Head of caudate nucleus (tissue), 42 donors: ENCODE measurements around the gene MSMP.

Experiments used
- DNase-seq, 42 donors: peaks; one replicate each; pipeline versions ENCODE4 v3.0.0 to v3.0.0-alpha.2; 2020 to 2021; ENCODE audit warnings: mixed read lengths in 7 of 42
- intact Hi-C: fragments of 100-400 bp; cut with DNase I; formaldehyde crosslinking; loops from one replicate; pipeline ENCODE4 v1.15.0; 2022

Gene MSMP

DNA sequence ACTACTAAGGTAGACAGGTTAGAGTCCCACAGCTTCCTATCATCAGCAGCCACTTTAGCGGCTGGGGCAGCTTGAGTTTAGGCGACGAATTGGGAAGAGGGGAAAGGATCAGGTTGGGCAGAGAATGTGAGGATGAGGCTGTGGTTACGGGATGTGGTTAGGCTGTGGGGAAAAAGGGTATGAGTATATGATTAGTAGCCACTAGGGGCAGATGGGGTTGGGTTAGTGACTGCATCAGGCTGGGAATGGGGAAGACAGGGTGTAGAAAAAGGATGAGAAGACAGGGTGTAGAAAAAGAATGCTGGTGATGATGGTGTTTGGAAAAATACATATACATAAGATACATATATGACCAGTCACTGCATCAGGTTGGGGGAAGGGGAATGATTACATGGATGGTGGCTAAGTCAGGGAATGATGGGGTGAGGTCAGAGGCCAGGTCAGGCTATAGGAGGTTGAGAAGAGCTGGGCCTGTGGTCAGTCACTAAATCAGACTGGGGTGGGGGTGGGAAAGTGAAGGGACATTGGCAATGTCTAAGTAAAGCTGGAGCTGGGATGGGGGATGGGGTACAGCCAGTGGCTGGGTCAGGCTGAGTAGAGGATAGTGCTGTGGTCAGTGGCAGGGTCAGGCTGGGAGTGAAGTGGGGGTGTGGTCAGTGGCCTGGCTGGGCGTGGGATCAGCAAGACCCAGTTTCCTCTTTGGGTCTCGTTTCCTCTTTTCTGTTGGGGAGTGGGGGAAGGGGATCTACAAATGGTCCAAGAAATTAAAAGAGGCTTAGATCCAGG is 24.2 kb downstream of the MSMP start:
- peak in 34 of 42 donors; percentile 16 to 68 (median 45) for DNase-seq
- intact Hi-C loops = loop anchor here (5.0 kb wide), 1 partner anchor 128 kb away; no protein-coding TSS in a partner anchor

DNA sequence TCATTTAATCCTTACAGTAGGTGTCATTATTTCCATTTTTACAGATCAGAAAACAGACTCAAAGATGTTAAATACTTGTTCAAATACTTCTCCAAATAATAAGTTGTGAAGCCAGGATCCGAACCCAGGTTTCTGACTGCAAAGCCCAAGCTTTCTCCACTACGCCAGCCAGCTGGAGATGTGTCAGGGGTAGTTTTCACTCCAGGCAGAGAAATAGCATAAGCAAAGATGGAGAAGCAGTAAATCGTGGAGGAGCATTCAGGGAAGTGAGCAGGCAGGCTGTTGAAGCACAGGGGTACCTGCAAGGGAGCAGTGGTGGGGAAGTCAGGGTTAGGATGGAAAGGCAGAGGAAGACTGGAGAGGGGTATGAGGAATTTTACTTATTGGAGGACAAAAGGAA is 25.0 kb downstream of the MSMP start:
- no peak for DNase-seq
- intact Hi-C loops = loop anchor here (5.0 kb wide), 1 partner anchor 127 kb away; no protein-coding TSS in a partner anchor

DNA sequence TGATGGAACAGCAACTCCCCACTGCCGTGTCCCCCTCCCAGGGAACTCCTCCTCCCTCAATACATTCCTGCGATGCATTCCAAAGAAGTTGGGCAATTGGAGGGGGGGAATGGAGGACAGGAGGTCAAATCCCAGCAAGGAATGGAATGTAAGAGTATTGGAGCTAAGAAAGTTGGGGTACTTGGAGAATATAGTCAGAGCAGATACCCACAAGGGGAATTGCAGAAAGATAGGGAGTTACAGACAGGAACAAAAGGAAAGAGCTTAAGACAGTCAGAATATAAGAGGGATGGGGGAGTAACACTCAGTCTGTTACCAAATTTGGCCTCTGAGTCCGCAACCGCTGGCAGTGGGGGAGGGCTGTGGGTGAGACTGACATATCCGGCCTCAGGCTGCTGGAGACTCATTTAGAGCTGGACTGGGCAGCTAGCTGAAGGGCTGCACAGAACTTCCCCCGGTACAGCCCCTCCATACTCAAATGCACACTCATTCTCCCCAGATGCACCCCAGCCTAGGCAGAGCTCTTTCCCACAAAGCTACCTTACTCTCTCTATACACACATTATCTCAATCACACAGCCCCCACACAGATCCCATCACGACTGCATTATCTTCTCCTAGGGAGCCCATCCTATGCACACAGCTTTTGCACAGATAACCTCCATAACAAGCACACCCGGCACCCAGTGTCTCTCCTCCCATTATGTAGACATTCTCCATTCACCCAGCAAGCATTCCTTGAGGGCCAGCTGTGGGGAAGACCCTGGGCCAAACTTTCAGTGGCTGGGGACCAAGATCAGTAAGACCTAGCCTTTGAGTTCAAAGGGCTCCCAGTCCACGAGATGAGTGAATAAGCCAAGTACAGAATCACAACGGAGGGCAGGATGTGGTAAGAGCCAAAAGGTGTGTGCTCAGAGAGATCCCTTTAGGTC is 25.8 kb downstream of the MSMP start:
- intact Hi-C loops = loop anchor here (5.0 kb wide), 1 partner anchor 126 kb away; no protein-coding TSS in a partner anchor
- DNase-seq = peak; percentile 27 to 81 (median 56)

DNA sequence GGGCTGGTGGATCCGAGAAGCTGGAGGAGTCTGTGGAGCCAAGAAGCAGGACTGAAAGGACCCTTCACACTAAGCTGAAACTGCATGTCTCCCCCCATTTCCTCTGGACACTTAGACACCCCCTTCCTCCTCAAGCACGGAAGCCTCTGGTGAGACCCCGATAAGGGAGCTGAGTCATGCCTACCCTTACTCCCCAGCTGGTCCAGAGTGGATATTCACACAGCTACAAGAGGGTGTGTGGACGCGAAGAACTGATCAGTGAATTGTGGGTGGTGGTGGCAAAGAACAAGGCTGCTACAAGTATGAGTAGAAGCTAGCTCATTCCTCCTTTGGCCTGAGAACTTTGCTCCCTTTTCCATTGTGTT is 26.4 kb downstream of the MSMP start:
- no peak for DNase-seq
- intact Hi-C loops = loop anchor here (5.0 kb wide), 1 partner anchor 125 kb away; no protein-coding TSS in a partner anchor

DNA sequence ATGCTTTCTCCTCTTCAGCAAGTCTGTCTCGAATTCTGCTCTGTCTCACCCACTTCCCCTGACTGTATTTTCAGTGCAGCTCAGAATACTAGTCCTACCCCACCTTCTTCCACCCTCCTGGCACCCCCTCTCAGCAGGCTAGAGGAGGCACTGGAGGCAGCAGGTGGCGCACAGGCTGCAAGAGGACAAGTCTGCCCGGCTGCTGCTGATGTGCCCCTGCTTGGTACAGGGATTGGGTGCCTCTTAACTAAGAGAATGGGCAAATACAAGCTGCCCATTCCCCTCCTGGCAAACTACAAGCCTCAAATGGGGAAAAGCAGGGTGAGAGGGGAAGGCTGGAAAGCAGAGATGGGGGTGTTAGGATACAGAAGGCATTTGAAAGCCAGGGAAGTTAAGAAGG is 27.1 kb downstream of the MSMP start:
- peak; percentile 41 to 93 (median 73) for DNase-seq
- intact Hi-C loops = loop anchor here (5.0 kb wide), 1 partner anchor 125 kb away; no protein-coding TSS in a partner anchor

DNA sequence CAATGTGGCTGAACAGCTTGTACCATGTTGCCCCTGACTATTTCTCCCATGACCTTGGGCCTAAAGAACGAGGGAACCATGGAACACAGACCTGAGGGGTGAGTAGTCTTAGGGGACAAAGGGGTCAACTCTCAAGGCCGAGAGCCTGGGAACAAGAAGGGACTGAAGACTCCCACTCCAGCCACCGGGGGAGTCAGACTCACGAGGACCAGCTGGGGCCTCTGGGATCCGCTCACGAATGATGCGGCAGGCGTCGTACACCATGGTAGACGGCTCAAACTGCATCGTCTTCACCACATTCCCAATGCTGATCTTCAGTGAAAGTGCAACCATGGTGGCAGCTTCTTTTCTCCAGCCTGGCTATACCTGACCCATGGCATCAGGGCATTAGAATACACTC is 28.7 kb downstream of the MSMP start:
- intact Hi-C loops = loop anchor here (5.0 kb wide), 1 partner anchor 123 kb away; no protein-coding TSS in a partner anchor

DNA sequence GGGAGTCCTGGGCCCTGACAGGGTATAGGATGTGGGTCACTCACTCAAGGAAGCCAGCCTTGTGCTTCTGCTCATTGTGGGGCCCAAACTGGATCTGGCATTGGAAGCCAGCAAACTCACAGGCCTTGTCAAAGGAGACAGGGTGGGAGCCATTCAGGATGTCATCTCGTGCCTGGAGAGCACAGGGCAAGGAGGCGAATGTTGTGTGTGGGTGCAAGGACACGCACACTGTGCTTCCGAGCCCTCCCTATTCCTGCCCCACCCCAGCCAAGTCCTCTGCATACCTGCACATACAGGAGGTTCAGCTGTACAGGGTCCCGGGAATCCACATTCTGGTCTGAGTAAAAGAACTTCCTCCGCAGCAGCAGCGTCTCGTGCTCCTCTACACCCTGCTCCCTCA is 30.2 kb downstream of the MSMP start:
- no peak for DNase-seq
- intact Hi-C loops = no loop called here

More for the DNA sequence above, 28.7 kb downstream of the MSMP start:
- DNase-seq = no peak

DNA sequence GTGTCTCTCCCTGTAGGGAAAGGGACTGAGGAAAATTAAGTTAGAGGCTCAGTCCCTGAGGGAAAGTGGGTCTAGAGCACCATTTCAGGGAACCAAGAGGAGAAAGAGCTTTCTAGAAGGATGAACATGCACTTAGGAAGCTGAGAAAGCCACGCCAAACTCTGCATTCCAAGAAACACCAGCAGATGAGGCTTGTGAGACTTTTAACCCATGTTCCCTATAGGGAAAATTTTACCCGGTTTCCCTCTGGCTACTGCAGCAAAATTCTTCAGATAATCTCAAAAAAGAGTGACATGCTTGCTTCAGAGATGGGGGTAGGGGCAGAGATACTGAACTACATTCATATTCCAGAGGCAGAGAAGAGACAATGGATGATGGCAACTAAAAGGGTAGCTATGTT is 30.6 kb downstream of the MSMP start:
- intact Hi-C loops = no loop called here
- DNase-seq = no peak

DNA sequence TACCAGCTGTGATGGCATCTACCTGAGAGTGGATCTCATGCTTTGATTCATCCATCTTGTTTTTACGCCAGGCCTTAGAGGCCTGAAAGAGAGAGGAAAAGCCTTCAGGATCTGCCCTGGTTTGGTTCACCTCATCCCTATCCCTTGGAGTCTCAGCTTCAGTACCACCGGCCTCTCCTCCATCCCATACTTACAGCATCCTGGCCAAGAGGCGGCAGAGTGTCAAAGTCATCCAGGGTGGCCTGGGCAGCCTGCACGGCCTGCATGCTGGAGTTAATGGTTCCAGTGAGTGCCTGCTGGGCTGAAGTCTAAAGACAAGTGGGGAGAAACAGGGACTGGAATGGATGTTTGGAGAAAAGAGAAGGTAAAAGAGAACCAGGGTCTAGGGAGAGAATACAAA is 34.5 kb downstream of the MSMP start:
- intact Hi-C loops = no loop called here
- no peak for DNase-seq

DNA sequence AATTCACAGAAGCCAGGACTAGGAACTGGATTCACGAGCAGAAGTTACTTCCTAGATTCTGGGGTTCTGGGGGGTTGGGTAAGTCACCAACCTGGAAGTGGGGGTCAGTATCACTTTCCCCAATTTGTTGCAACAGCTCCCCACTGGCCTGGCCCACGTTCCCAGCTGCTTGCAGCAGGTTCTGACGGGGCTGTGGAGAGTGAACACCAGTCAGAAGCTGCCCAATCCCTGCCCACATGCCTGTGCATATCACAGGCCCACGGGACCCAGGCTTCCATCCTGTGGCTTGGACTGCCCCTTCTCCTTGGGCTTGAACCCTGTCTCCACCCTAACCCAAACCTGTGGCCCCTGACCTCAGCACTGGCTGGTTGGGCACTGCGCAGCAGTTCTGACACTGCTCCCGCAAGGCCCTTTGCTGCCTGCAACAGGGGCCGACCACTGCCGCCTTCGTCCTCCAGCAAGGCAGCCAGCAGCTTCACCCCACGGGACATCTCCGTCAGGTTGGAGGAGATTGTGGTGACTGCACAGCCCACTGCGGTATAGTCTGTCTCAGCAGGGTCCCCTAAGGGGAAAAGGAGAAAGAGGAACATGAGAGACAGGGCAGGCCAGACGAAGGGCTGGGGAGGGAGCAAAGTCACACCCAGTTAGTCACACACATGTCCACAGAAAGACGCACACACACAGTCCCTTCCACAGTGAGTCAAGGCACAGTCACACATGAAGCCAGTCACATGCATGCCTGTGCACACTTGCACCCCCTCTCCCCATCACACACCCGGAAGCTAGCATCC is 35.2 kb downstream of the MSMP start:
- intact Hi-C loops = no loop called here
- DNase-seq = no peak

DNA sequence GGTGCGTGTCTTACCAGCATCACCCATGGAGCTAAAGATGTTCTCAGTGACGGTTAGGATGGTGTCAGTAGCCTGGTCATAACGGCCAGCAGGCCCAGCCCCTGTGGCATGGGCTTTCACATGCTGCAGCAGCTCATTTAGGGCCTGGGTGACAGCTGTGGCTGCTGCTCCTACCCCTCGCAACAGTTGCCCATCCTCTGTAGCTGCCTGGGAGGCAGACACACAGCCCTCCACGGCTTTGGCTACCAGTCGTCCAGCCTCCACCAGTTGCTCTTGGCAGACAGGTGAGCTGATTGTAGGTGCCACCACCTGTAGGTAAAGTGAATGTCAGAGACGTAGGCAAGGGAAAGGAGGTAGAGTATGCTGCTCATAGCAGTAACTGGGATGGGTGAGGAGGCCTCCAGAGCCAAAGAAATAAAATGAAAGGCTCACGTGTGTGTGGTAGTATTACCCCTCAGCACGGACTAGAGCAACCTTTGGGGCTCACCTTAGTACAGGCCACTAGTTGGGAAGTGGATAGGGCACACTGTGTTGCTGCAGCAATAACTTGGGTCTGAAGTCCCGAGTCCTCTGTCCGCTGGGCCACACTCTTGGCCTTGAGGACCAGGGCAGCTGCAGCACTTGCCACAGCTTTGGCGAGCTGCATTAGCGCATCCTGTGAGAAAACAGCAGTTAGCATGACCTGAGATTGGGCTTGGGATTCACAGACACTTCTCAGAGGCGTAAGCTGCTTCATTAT is 36.8 kb downstream of the MSMP start:
- intact Hi-C loops = no loop called here
- DNase-seq = no peak

DNA sequence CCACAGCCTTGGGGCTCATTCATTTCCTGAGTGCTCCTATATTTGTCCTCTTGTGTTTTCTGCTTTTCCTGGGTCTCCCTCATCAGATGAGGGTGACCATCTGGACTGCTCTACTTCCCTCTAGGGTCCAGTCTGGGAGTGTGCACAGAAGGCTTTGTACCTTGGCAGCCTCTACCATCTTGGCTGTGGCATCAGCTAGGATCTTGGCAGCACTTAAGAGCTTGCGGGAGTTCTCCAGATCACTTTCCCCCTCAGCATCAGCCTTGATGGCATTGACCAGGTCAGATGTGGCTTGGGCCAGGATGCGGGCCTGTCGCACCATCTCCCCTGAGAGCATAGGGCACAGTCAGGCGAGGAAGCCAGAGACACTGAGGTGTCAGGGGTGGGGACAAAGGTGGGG is 37.8 kb downstream of the MSMP start:
- intact Hi-C loops = no loop called here
- peak in 1 of 42 donors; percentile 26 for DNase-seq

DNA sequence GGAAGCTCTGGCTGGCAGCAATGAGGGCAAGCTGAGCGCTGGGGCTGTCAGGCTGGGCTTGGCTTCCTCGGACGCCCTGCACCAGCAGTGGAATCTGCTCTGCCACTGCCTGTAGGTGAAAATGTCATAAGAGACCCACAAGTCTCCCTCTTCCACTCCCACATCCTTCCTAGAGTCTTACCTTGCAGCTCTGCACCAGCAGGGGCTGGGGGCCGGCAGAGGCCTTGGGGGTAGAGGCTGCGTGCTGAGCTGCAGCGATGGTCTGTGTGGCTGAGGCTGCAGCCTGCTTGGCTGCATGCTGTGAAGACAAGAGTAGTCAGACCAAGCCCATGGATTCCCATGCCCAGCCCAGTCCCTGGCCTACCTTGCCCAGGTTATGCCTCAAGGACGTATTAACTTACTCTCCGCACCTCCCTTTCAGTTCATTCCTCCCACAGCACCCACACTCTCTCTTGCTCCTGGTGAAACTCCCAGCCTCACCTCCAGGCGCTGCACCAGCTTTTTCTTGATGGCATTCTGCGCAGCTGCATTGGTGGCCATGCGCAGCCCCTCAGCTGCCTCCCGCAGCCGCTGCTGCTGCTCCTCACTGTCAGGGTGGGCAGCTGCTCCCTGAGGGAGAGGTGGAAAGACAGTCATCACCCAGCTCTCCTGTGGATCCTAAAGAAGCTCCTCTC is 39.4 kb downstream of the MSMP start:
- peak in 34 of 42 donors; percentile 15 to 82 (median 47) for DNase-seq

DNA sequence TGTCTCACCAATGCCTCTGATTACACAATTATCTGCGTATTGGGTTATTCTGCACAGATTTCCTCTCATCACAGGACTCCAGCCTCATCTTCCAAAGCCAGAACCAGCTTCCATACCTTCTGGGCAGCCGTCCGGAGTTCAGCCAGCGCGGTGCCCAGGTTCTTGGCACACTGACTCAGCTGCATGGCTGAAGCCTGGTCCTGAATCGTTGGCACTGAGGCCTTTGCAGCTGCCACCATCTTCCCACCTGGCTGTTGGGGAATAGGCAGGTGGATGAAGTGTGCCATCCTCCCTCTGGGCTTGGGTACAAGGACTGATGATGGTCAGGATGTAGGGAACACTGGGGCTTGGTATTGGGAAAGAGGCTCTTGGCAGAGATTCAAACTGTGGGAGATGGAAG is 40.0 kb downstream of the MSMP start:
- intact Hi-C loops = no loop called here
- no peak for DNase-seq

More for the DNA sequence above, 39.4 kb downstream of the MSMP start:
- intact Hi-C loops = no loop called here

DNA sequence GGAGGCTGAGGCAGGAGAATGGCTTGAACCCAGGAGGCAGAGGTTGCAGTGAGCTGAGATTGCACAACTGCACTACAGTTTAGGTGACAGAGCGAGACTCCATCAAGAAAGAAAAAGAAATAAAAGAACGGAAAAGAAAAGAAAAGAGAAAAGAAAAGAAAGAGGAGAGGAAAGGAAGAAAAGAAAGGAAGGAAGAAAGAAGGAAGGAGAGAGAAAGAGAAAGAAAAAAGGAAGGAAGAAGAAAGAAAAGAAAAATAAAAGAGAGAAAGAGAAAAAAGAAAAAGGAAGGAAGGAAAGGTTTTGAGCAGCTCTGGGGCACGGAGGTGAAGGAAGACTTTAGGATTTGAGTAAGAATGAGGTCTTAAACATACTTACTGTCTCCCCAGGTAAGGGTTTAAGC is 40.5 kb downstream of the MSMP start:
- intact Hi-C loops = no loop called here
- no peak for DNase-seq

DNA sequence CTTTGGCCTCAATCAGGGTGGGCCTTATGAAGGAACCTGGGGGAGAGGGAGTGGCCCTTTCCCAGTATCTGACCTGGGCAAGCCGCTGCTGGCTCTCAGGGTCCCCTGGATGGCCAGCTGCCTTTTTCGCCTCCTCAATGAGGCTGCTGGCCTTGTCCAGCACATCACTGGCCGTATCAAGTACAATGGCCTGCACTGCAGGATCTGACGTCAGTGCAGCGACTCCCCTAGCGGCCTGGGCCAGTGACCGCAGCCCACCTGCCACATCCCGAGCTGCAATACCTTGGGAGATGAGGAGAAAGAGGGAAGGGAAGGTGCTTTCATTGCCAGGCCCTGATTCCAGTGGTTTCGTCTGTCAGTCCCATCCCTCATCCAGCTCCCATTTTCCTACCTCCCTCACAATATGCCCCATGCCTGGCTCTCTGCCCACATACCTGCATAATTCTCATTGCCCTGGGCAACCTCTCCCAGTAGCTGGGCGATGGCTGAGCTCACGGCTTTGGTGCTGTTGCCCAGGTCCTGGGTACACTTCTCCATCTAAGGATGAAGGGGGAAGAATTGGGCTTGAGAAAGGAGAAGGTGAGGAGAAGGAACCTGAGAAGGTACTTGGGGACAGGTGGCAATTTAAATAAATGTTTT is 41.2 kb downstream of the MSMP start:
- intact Hi-C loops = no loop called here
- no peak for DNase-seq
